Progenitor cell of endocrine pancreas (in vitro differentiated cells): ENCODE measurements around the gene OS9. TPM values are rescaled to one million over a fixed set of nuclear protein-coding genes. Genes with fewer than 3 reads are reported as not detected.

Source experiments
- DNase-seq: peaks from one replicate; pipeline ENCODE4 v3.0.0; 2021; ENCODE audit warnings: low spot score; ENCODE audit not compliant: unreplicated experiment
- H3K27ac Mint-ChIP-seq: 2 replicates; pipeline ENCODE4 v1.8.0; 2021; ENCODE audit warnings: mild to moderate bottlenecking, moderate library complexity, mixed read lengths
- H3K27me3 Mint-ChIP-seq: 2 replicates; pipeline ENCODE4 v1.8.0; 2021; ENCODE audit warnings: mixed read lengths
- H3K36me3 Mint-ChIP-seq: 2 replicates; pipeline ENCODE4 v1.8.0; 2022; ENCODE audit warnings: mixed read lengths; ENCODE audit not compliant: insufficient read depth
- H3K4me1 Mint-ChIP-seq: 2 replicates; pipeline ENCODE4 v1.8.0; 2021; ENCODE audit warnings: low read depth, mixed read lengths
- H3K4me3 Mint-ChIP-seq: 2 replicates; pipeline ENCODE4 v1.8.0; 2021; ENCODE audit warnings: low read depth, mild to moderate bottlenecking, moderate library complexity, mixed read lengths
- H3K9me3 Mint-ChIP-seq: 2 replicates; pipeline ENCODE4 v1.8.0; 2021; ENCODE audit warnings: low read depth, mixed read lengths
- microRNA-seq: library from miRNA; unstranded; fragments of <30 nt; microRNA quantifications from one replicate; pipeline ENCODE4 v1.1.0, GENCODE V29; 2020; ENCODE audit warnings: borderline number of aligned reads; ENCODE audit not compliant: unreplicated experiment
- total RNA-seq: library from RNA; stranded (reverse); gene quantifications from 2 replicates; pipeline ENCODE4 v1.2.1, GENCODE V29; 2021
- TF ChIP-seq, protein P1 (sequence below): fragments of 200-600 bp; sonication (generic); IDR thresholded peaks from one replicate; pipeline ENCODE4 v1.5.0; 2021; ENCODE audit warnings: antibody characterized with exemption, mild to moderate bottlenecking; ENCODE audit not compliant: unreplicated experiment

OS9 gene
- total RNA-seq, 1 donor from 2014 or later, result 204 TPM

DNA sequence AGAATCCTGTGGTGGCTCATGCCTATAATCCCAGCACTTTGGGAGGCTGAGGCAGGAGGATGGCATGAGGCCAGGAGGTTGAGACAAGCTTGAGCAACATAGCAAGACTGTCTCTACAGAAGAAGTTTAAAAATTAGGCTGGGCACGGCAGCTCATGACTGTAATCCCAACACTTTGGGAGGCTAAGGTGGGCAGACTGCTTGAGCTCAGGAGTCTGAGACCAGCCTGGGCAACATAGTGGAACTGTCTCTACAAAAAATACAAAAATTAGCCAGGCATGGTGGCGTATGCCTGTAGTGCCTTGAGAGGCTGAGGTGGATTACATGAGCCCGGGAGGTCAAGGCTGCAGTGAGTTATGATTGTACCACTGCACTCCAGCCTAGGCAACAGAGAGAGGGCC lies 73.9 kb downstream of the OS9 start:
- Mint-ChIP-seq H3K36me3 (peaks cover 8% of the 10 kb centered on the region), H3K4me3 (no peak overlapping the region), H3K27ac (no peak overlapping the region), H3K4me1 (peaks cover 18% of the 10 kb centered on the region), H3K9me3 (no peaks in the 10 kb centered on the region), H3K27me3 (peaks cover 56% of the 10 kb centered on the region)
- DNase-seq, result no peak
- TF ChIP-seq, protein P1, sequence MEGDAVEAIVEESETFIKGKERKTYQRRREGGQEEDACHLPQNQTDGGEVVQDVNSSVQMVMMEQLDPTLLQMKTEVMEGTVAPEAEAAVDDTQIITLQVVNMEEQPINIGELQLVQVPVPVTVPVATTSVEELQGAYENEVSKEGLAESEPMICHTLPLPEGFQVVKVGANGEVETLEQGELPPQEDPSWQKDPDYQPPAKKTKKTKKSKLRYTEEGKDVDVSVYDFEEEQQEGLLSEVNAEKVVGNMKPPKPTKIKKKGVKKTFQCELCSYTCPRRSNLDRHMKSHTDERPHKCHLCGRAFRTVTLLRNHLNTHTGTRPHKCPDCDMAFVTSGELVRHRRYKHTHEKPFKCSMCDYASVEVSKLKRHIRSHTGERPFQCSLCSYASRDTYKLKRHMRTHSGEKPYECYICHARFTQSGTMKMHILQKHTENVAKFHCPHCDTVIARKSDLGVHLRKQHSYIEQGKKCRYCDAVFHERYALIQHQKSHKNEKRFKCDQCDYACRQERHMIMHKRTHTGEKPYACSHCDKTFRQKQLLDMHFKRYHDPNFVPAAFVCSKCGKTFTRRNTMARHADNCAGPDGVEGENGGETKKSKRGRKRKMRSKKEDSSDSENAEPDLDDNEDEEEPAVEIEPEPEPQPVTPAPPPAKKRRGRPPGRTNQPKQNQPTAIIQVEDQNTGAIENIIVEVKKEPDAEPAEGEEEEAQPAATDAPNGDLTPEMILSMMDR, result no peak

DNA sequence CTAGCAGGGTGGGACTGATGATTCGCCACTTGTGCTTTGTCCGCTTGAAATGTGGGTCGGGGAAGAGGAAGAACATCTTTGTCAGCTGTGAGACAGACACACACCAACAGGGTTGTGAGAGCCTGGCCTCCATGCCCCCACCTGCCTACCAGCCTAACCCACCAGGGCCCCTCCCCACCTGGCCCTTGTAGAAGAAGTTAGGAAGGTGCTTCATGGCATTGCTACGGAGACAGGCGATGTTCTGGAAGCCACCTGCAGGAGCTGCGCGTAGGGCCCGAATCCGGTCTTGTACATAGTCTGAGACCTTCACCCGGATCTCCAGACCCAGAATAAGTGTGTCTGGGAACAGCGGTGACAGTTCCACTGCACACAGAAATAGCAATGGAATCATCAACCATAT lies 75.7 kb downstream of the OS9 start:
- no peak overlapping the region for H3K27ac Mint-ChIP-seq
- peaks cover 41% of the 10 kb centered on the region for H3K27me3 Mint-ChIP-seq
- H3K4me1 Mint-ChIP-seq, result peaks cover 17% of the 10 kb centered on the region
- H3K36me3 Mint-ChIP-seq, result peaks cover 6% of the 10 kb centered on the region
- DNase-seq, result no peak
- TF ChIP-seq, protein P1, result no peak
- no peak overlapping the region for H3K4me3 Mint-ChIP-seq
- H3K9me3 Mint-ChIP-seq, result no peaks in the 10 kb centered on the region

DNA sequence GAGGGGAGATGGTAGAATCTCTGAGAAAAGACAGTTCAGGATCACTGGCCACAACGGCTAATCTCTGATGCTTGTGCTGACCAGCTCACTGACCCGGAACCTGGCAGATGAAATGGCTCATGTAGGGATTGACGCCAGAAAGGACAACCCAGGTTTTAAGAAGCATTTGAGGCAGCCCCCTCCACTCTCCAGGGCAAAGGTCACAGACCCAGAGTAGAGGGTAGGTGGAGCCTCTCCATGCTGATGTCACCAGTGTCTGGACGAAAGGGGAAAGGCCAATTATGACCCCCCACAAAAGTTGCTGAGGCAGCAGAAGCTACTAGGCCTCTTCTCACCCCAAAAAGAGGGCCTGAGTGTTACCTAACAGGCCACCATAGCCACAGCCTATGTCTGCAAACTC lies 76.8 kb downstream of the OS9 start:
- H3K9me3 Mint-ChIP-seq, result no peaks in the 10 kb centered on the region
- H3K36me3 Mint-ChIP-seq, result peaks cover 8% of the 10 kb centered on the region
- peaks cover 30% of the 10 kb centered on the region for H3K27me3 Mint-ChIP-seq
- peak overlapping the region; percentile 26 for H3K4me3 Mint-ChIP-seq
- TF ChIP-seq, protein P1, result no peak
- DNase-seq, result no peak
- peaks cover 15% of the 10 kb centered on the region for H3K4me1 Mint-ChIP-seq
- no peak overlapping the region for H3K27ac Mint-ChIP-seq

Small RNA genes lying within 50 kb of the gene (microRNA-seq; reads per million reads assigned to microRNA genes)
- not detected for gene MIR6759

Other genes starting within 250 kb of the OS9 start
- gene INHBE, start 238.8 kb upstream of the OS9 start, total RNA-seq, result 1.2 and 2.0 TPM in 2 replicates
- gene GLI1, start 234.3 kb upstream of the OS9 start, total RNA-seq, result 0.89 and 0.91 TPM in 2 replicates
- gene ARHGAP9, start 214.3 kb upstream of the OS9 start, total RNA-seq, result 2.6 and 2.8 TPM in 2 replicates
- gene MARS1, start 206.1 kb upstream of the OS9 start, total RNA-seq, result 290 and 318 TPM in 2 replicates
- gene DDIT3, start 173.6 kb upstream of the OS9 start, total RNA-seq, result 15.7 and 18.5 TPM in 2 replicates
- 158 and 159 TPM in 2 replicates for gene MBD6, start 171.3 kb upstream of the OS9 start, total RNA-seq
- 144 and 153 TPM in 2 replicates for gene DCTN2, start 146.9 kb upstream of the OS9 start, total RNA-seq
- gene KIF5A, start 144.1 kb upstream of the OS9 start, total RNA-seq, result 2.5 and 2.8 TPM in 2 replicates
- gene PIP4K2C, start 102.9 kb upstream of the OS9 start, total RNA-seq, result 38.4 and 39.0 TPM in 2 replicates
- gene DTX3, start 89.3 kb upstream of the OS9 start, total RNA-seq, result 79.9 and 83.0 TPM in 2 replicates
- gene ARHGEF25, start 82.7 kb upstream of the OS9 start, total RNA-seq, result 17.0 and 18.4 TPM in 2 replicates
- 0.73 and 1.1 TPM in 2 replicates for gene B4GALNT1, start 60.9 kb upstream of the OS9 start, total RNA-seq
- gene AGAP2, start 44.6 kb downstream of the OS9 start, total RNA-seq, result 0.29 TPM in 2 replicates
- 24.2 and 31.3 TPM in 2 replicates for gene TSPAN31, start 50.9 kb downstream of the OS9 start, total RNA-seq
- 194 and 208 TPM in 2 replicates for gene CDK4, start 58.2 kb downstream of the OS9 start, total RNA-seq
- 33.8 and 34.3 TPM in 2 replicates for gene MARCHF9, start 61.0 kb downstream of the OS9 start, total RNA-seq
- gene CYP27B1, start 72.9 kb downstream of the OS9 start, total RNA-seq, result 2.0 and 2.5 TPM in 2 replicates
- 23.3 and 27.5 TPM in 2 replicates for gene METTL1, start 78.0 kb downstream of the OS9 start, total RNA-seq
- 5.6 and 6.7 TPM in 2 replicates for gene EEF1AKMT3, start 78.5 kb downstream of the OS9 start, total RNA-seq
- 25.7 and 30.0 TPM in 2 replicates for gene TSFM, start 88.7 kb downstream of the OS9 start, total RNA-seq
- gene AVIL, start 124.6 kb downstream of the OS9 start, total RNA-seq, result 3.9 and 4.4 TPM in 2 replicates
- 134 and 145 TPM in 2 replicates for gene CTDSP2, start 152.6 kb downstream of the OS9 start, total RNA-seq
- gene ATP23, start 247.4 kb downstream of the OS9 start, total RNA-seq, result 6.0 and 6.6 TPM in 2 replicates